IMR-90 (cell line): ENCODE results near the gene MICAL3. TPM values are rescaled to one million over a fixed set of nuclear protein-coding genes. Genes with fewer than 3 reads are reported as not detected.

Experiments
- ATAC-seq: fragments of 200-7000 bp; cut with Tn5 transposase; 2 replicates; pipeline ENCODE4 v1.9.1; 2020; ENCODE audit warnings: low read depth, mild to moderate bottlenecking, moderate library complexity
- BruUV-seq: library from RNA; stranded (reverse); fragments of 400-500 nt; replicated peaks from 2 replicates; lab custom pipeline; 2021; lab: Mats Ljungman, UMichigan
- CTCF ChIA-PET: fragments of 300-600 bp; formaldehyde crosslinking; extraction: SDS; loops from one replicate; lab custom pipeline; 2021; ENCODE audit warnings: antibody characterized with exemption; lab: Yijun Ruan, JAX
- POLR2A ChIA-PET: fragments of 300-600 bp; sonication (Branson Sonifier 250); formaldehyde crosslinking; loops from one replicate; lab custom pipeline; 2022; ENCODE audit warnings: antibody characterized with exemption; ENCODE audit not compliant: unreplicated experiment; lab: Charles Lee
- DNase-seq: peaks from one replicate; pipeline ENCODE4 v3.0.0; 2013
- H2AFZ ChIP-seq: replicated peaks from 2 replicates; pipeline ENCODE3; 2013; ENCODE audit warnings: low read length, mild to moderate bottlenecking; ENCODE audit not compliant: poor library complexity
- H2AK5ac ChIP-seq: 2 replicates; pipeline ENCODE4 v1.6.1; 2013; ENCODE audit warnings: low read depth, low read length, inconsistent platforms
- H2AK9ac ChIP-seq: replicated peaks from 2 replicates; pipeline ENCODE3; 2013; ENCODE audit warnings: mild to moderate bottlenecking, low read depth, low read length, moderate library complexity; ENCODE audit not compliant: poor library complexity
- H2BK120ac ChIP-seq: 2 replicates; pipeline ENCODE4 v1.6.1; 2013; ENCODE audit warnings: low read depth, low read length, inconsistent platforms
- H2BK15ac ChIP-seq: 3 replicates; pipeline ENCODE4 v1.6.1; 2013; ENCODE audit warnings: low read depth, low read length, inconsistent platforms
- H2BK20ac ChIP-seq: 2 replicates; pipeline ENCODE4 v1.6.1; 2013; ENCODE audit warnings: low read depth, mild to moderate bottlenecking, inconsistent platforms, low read length, moderate library complexity
- H2BK5ac ChIP-seq: 2 replicates; pipeline ENCODE4 v1.6.1; 2013; ENCODE audit warnings: mild to moderate bottlenecking, low read depth, low read length, inconsistent platforms; ENCODE audit not compliant: poor library complexity, severe bottlenecking
- H3K14ac ChIP-seq: replicated peaks from 2 replicates; pipeline ENCODE4 v1.6.1; 2013; ENCODE audit warnings: low read depth, low read length, inconsistent platforms
- H3K18ac ChIP-seq: 2 replicates; pipeline ENCODE4 v1.6.1; 2013; ENCODE audit warnings: low read depth, low read length, control low read depth
- H3K23ac ChIP-seq: 2 replicates; pipeline ENCODE4 v1.6.1; 2013; ENCODE audit warnings: low read depth, low read length, inconsistent platforms
- H3K27ac ChIP-seq: 2 replicates; pipeline ENCODE4 v1.5.1; 2013; ENCODE audit warnings: mild to moderate bottlenecking, control low read depth, low read length; ENCODE audit not compliant: insufficient read depth
- H3K27me3 ChIP-seq: 2 replicates; pipeline ENCODE4 v1.6.1; 2013; ENCODE audit warnings: low read length; ENCODE audit not compliant: control insufficient read depth, insufficient read depth
- H3K36me3 ChIP-seq: 2 replicates; pipeline ENCODE4 v1.6.1; 2013; ENCODE audit warnings: low read length, mixed read lengths; ENCODE audit not compliant: control insufficient read depth, insufficient read depth
- H3K4ac ChIP-seq: 2 replicates; pipeline ENCODE4 v1.6.1; 2013; ENCODE audit warnings: low read depth, low read length, inconsistent platforms
- H3K4me1 ChIP-seq: 2 replicates; pipeline ENCODE4 v1.6.1; 2013; ENCODE audit warnings: low read length, mixed read lengths; ENCODE audit not compliant: control insufficient read depth, insufficient read depth
- H3K4me2 ChIP-seq: 2 replicates; pipeline ENCODE4 v1.6.1; 2013; ENCODE audit warnings: low read depth, mild to moderate bottlenecking, control low read depth, low read length, moderate library complexity
- H3K4me3 ChIP-seq: 2 replicates; pipeline ENCODE4 v1.5.1; 2013; ENCODE audit warnings: low read depth, mild to moderate bottlenecking, control low read depth, low read length, moderate library complexity; ENCODE audit not compliant: insufficient read depth
- H3K56ac ChIP-seq: 2 replicates; pipeline ENCODE4 v1.6.1; 2013; ENCODE audit warnings: low read length, inconsistent platforms; ENCODE audit not compliant: insufficient read depth; ENCODE audit errors: extremely low read depth
- H3K79me1 ChIP-seq, 2 experiments: 2 replicates each; pipeline ENCODE4 v1.6.1; 2013; ENCODE audit warnings: low read length in 2 of 2, inconsistent platforms in 1 of 2, low read depth in 1 of 2
- H3K9ac ChIP-seq: 2 replicates; pipeline ENCODE4 v1.6.1; 2013; ENCODE audit warnings: low read depth, low read length, control low read depth
- H3K9me1 ChIP-seq: 2 replicates; pipeline ENCODE4 v1.6.1; 2013; ENCODE audit warnings: low read length, inconsistent platforms; ENCODE audit not compliant: insufficient read depth
- H3K9me3 ChIP-seq: 2 replicates; pipeline ENCODE4 v1.6.1; 2013; ENCODE audit warnings: low read length; ENCODE audit not compliant: control insufficient read depth, insufficient read depth
- H4K20me1 ChIP-seq: 2 replicates; pipeline ENCODE4 v1.6.1; 2013; ENCODE audit warnings: low read length, inconsistent platforms; ENCODE audit not compliant: insufficient read depth
- H4K5ac ChIP-seq: 2 replicates; pipeline ENCODE4 v1.6.1; 2013; ENCODE audit warnings: mild to moderate bottlenecking, low read depth, low read length, control low read depth
- H4K8ac ChIP-seq, 2 experiments: 2 replicates each; pipeline ENCODE4 v1.6.1; 2013; ENCODE audit warnings: low read depth in 2 of 2, low read length in 2 of 2, control low read depth in 1 of 2, inconsistent platforms in 1 of 2
- H4K91ac ChIP-seq: 2 replicates; pipeline ENCODE4 v1.6.1; 2013; ENCODE audit warnings: low read depth, low read length, inconsistent platforms; ENCODE audit not compliant: insufficient read depth
- BHLHE40 ChIP-seq: fragments of 150-350 bp; IDR thresholded peaks from 2 replicates; pipeline ENCODE4 v1.6.1; 2016; ENCODE audit warnings: mild to moderate bottlenecking, low read depth, low read length
- CEBPB ChIP-seq: IDR thresholded peaks from 2 replicates; pipeline ENCODE4 v1.6.1; 2012; ENCODE audit warnings: low read depth, low read length, improper control_type of control experiment
- CHD1 ChIP-seq: IDR thresholded peaks from 2 replicates; pipeline ENCODE4 v1.6.1; 2012; ENCODE audit warnings: low read depth, low read length, improper control_type of control experiment
- CTCF ChIP-seq: conservative IDR thresholded peaks from 2 replicates; pipeline ENCODE4 v1.5.1; 2012; ENCODE audit warnings: mild to moderate bottlenecking, low read depth, low read length, improper control_type of control experiment
- FOS ChIP-seq: fragments of 150-350 bp; IDR thresholded peaks from 2 replicates; pipeline ENCODE4 v1.6.1; 2016; ENCODE audit warnings: low read depth, low read length
- MAFK ChIP-seq: IDR thresholded peaks from 2 replicates; pipeline ENCODE4 v1.6.1; 2012; ENCODE audit warnings: low read depth, low read length, improper control_type of control experiment
- MAZ ChIP-seq: IDR thresholded peaks from 2 replicates; pipeline ENCODE4 v1.6.1; 2012; ENCODE audit warnings: low read depth, mild to moderate bottlenecking, low read length, improper control_type of control experiment, moderate library complexity, borderline replicate concordance
- MXI1 ChIP-seq: IDR thresholded peaks from 2 replicates; pipeline ENCODE4 v1.6.1; 2012; ENCODE audit warnings: low read depth, mild to moderate bottlenecking, low read length, moderate library complexity, borderline replicate concordance
- NFE2L2 ChIP-seq: fragments of 150-350 bp; IDR thresholded peaks from 2 replicates; pipeline ENCODE4 v1.6.1; 2016; ENCODE audit warnings: low read depth, mild to moderate bottlenecking, low read length
- POLR2A ChIP-seq: IDR thresholded peaks from 2 replicates; pipeline ENCODE4 v1.6.1; 2012; ENCODE audit warnings: mild to moderate bottlenecking, low read depth, low read length
- RAD21 ChIP-seq: IDR thresholded peaks from 2 replicates; pipeline ENCODE4 v1.6.1; 2012; ENCODE audit warnings: low read length, improper control_type of control experiment
- RCOR1 ChIP-seq: IDR thresholded peaks from 2 replicates; pipeline ENCODE4 v1.6.1; 2012; ENCODE audit warnings: mild to moderate bottlenecking, low read length, improper control_type of control experiment; ENCODE audit not compliant: insufficient replicate concordance
- RFX5 ChIP-seq: IDR thresholded peaks from 2 replicates; pipeline ENCODE4 v1.8.0; 2012; ENCODE audit warnings: low read depth, mild to moderate bottlenecking, low read length, moderate library complexity
- SMC3 ChIP-seq: fragments of 150-350 bp; IDR thresholded peaks from 2 replicates; pipeline ENCODE4 v1.6.1; 2016; ENCODE audit warnings: low read depth, mild to moderate bottlenecking, antibody characterized with exemption, low read length, moderate library complexity
- USF2 ChIP-seq: fragments of 150-350 bp; IDR thresholded peaks from 2 replicates; pipeline ENCODE4 v1.6.1; 2017; ENCODE audit warnings: mild to moderate bottlenecking, antibody characterized with exemption, low read length, low read depth
- WGBS, 2 experiments: methylation state at CpG; one replicate each; pipeline versions ENCODE4 v1.1.5 to v1.1.7; 2013; ENCODE audit warnings: missing lambda C conversion rate in 2 of 2; ENCODE audit not compliant: insufficient read length in 1 of 2; ENCODE audit errors: extremely low coverage in 2 of 2; 5-methylcytosine and 5-hydroxymethylcytosine counted together
- dilution Hi-C: fragments of 300-500 bp; cut with HindIII; formaldehyde crosslinking; loops from one replicate; pipeline ENCODE4 v1.14.3; 2018; ENCODE audit warnings: low sequenced_read_pairs; ENCODE audit not compliant: unreplicated experiment
- in situ Hi-C: fragments of 300-500 bp; cut with MboI; formaldehyde crosslinking; loops from 3 replicates; pipeline ENCODE4 v1.14.3; 2019; ENCODE audit warnings: low sequenced_read_pairs, inconsistent platforms, mixed read lengths
- intact Hi-C: fragments of 100-400 bp; cut with micrococcal nuclease; formaldehyde crosslinking; loops from 2 replicates; pipeline ENCODE4 v1.10.0; 2022
- polyA plus RNA-seq, 3 experiments: library from polyadenylated mRNA; depleted of rRNA; stranded (reverse); fragments of >200 nt; gene quantifications; 2 replicates each; pipeline ENCODE4 v1.2.3, GENCODE V29; 2012; ENCODE audit warnings: low replicate concordance in 1 of 3
- total RNA-seq: library from RNA; depleted of rRNA; stranded (reverse); fragments of >200 nt; gene quantifications from 2 replicates; pipeline ENCODE4 v1.2.3, GENCODE V29; 2012

The MICAL3 gene
- total and polyA plus RNA-seq, 2 of the 4 experiments (the other 2 are of a cell fraction): 17.6 to 26.8 TPM

- Histone ChIP-seq H4K91ac (no peak overlapping the region; the same call in 1 of the 2 replicates), H3K14ac (peak overlapping the region; percentile 34), H3K4me3 (no peak overlapping the region), H3K36me3 (no peaks in the 10 kb centered on the region), H3K9me1 (peaks cover 39% of the 10 kb centered on the region), H4K5ac (no peak overlapping the region), H2BK20ac (peak overlapping the region; percentile 9), H3K4me2 (peak overlapping the region; percentile 18; the same call in 1 of the 2 replicates), H2BK5ac (peak overlapping the region; percentile 6), H3K27ac (peak overlapping the region; percentile 45; the same call in 1 of the 2 replicates), H2AK9ac (no peak overlapping the region), H3K18ac (peak overlapping the region; percentile 1; the same call in 1 of the 2 replicates), H3K9ac (no peak overlapping the region), H2BK120ac (0 out of 2 replicates have a peak overlapping the region, but pooled peaks have one; percentile 2), H4K8ac (no peak overlapping the region; a peak in 1 of 4 replicates), H3K27me3 (no peaks in the 10 kb centered on the region), H2AK5ac (peak overlapping the region; percentile 54; the same call in 1 of the 2 replicates), H3K56ac (no peak overlapping the region), H3K4me1 (peaks cover 35% of the 10 kb centered on the region), H2BK15ac (peak overlapping the region; percentile 24; the same call in 1 of the 3 replicates), H2AFZ (no peak overlapping the region), H3K4ac (peak overlapping the region; percentile 39), H4K20me1 (peaks cover 89% of the 10 kb centered on the region), H3K23ac (peak overlapping the region; percentile 37; the same call in 1 of the 2 replicates), H3K9me3 (no peaks in the 10 kb centered on the region), H3K79me1 (peaks cover 66 to 94% of the 10 kb centered on the region in 2 experiments)
- BruUV-seq: no TSS peak
- intact Hi-C loops: loop anchor here (5.0 kb wide), 1 partner anchor 50 kb away; no protein-coding TSS in a partner anchor
- DNase-seq: no peak
- dilution Hi-C loops: no loop called here
- ATAC-seq: no peak
- WGBS, 2 experiments: 93% methylated on average over 5 of the region's 14 CpGs; no CpG with 5 or more reads in 1 of the 2 experiments
- in situ Hi-C loops: no loop called here
- ChIA-PET POLR2A (no interaction called here), CTCF (no interaction called here)
- TF ChIP-seq MAFK (no peak), CHD1 (no peak), NFE2L2 (no peak), RAD21 (no peak), POLR2A (no peak), CTCF (no peak), BHLHE40 (no peak), USF2 (no peak), RFX5 (no peak), SMC3 (no peak), RCOR1 (no peak), MXI1 (no peak), FOS (no peak), CEBPB (no peak), MAZ (no peak)
Measured at GRCh38 chr22:17921871-17922821, 102.2 kb downstream of the MICAL3 start.
